ENCODE measurements around the gene TPGS1.

DNA sequence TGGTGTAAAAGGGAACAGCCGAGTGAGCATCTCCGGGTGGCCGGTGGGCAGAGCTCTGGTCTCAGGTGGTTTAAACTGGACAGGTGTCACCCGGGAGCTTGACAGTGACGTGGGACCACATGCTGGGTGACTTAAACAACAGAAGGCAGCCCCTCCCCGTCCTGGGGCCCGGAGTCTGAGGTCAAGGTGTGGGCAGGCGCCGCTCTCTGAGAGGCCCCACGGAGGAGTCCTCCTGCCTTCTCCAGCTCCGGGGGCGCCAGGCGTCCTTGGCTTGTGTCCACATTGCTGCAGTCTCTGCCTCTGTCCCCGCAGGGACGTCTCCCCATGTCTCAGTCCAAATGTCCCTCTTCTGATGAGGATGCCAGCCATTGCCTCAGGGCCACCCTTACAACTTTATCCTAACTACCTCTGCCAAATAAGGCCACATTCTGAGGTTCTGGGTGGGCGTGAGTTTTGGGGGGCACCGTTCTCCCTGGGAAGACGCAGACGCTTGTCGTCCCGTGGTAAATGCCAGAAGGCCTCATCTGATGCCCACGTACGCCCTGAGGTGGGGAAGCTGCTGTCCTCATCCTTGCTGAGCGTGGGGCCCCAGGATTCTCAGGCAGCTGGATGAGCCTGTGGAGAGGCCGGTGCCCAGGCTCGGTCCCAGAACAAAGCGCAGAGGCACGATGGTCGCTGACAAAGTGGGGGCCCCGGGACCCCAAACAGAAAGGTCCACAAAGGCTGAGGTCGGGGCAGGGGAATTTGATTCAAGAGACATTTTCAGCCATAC, 49.5 kb downstream of the TPGS1 start:
- TF ChIP-seq POLR2A (IDR thresholded peaks at IDR 0.05; ENCODE audit: control extremely low read depth in 1 of 2, low read depth in 2 of 2, low read length in 2 of 2) (no peak), RXRA (IDR thresholded peaks at IDR 0.05; ENCODE audit: insufficient read depth, low read depth, low read length) (no peak), JUND (IDR thresholded peaks at IDR 0.05; ENCODE audit: low read length) (no peak), YY1 (IDR thresholded peaks at IDR 0.05; ENCODE audit: low read depth, low read length) (no peak), NANOG (IDR thresholded peaks at IDR 0.05; ENCODE audit: insufficient read depth, low read depth, low read length, poor library complexity, severe bottlenecking) (no peak)
- TF ChIP-seq, protein P1, sequence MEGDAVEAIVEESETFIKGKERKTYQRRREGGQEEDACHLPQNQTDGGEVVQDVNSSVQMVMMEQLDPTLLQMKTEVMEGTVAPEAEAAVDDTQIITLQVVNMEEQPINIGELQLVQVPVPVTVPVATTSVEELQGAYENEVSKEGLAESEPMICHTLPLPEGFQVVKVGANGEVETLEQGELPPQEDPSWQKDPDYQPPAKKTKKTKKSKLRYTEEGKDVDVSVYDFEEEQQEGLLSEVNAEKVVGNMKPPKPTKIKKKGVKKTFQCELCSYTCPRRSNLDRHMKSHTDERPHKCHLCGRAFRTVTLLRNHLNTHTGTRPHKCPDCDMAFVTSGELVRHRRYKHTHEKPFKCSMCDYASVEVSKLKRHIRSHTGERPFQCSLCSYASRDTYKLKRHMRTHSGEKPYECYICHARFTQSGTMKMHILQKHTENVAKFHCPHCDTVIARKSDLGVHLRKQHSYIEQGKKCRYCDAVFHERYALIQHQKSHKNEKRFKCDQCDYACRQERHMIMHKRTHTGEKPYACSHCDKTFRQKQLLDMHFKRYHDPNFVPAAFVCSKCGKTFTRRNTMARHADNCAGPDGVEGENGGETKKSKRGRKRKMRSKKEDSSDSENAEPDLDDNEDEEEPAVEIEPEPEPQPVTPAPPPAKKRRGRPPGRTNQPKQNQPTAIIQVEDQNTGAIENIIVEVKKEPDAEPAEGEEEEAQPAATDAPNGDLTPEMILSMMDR (IDR thresholded peaks at IDR 0.05; ENCODE audit: control extremely low read depth in 1 of 3, insufficient read depth in 1 of 3, low read depth in 1 of 3, low read length in 3 of 3) = no peak
